Smooth muscle cell (in vitro differentiated cells): Measurements from ENCODE around the gene LARGE1. TPM values are rescaled to one million over a fixed set of nuclear protein-coding genes. Genes with fewer than 3 reads are reported as not detected.

Experiments
- DNase-seq: peaks from one replicate; lab custom pipeline; 2025; ENCODE audit not compliant: unreplicated experiment; lab: John Stamatoyannopoulos, UW
- H2AFZ ChIP-seq: fragments of 200-600 bp; sonication (generic); 2 replicates; pipeline ENCODE4 v1.6.0; 2016; ENCODE audit warnings: antibody characterized with exemption, low read depth, mild to moderate bottlenecking
- H3F3A ChIP-seq: fragments of 200-600 bp; sonication (generic); 2 replicates; pipeline ENCODE4 v1.6.0; 2017; ENCODE audit warnings: antibody characterized with exemption, low read depth
- H3K27ac ChIP-seq: fragments of 200-600 bp; sonication (generic); 2 replicates; pipeline ENCODE4 v1.5.1; 2016; ENCODE audit warnings: low read depth, mild to moderate bottlenecking
- H3K27me3 ChIP-seq: fragments of 200-600 bp; sonication (generic); 2 replicates; pipeline ENCODE4 v1.6.1; 2016; ENCODE audit warnings: low read depth, mild to moderate bottlenecking
- H3K36me3 ChIP-seq: fragments of 200-600 bp; sonication (generic); 2 replicates; pipeline ENCODE4 v1.5.1; 2016; ENCODE audit warnings: low read depth
- H3K4me1 ChIP-seq: fragments of 200-600 bp; sonication (generic); 2 replicates; pipeline ENCODE4 v1.5.1; 2016; ENCODE audit warnings: low read depth
- H3K4me2 ChIP-seq: fragments of 200-600 bp; sonication (generic); 2 replicates; pipeline ENCODE4 v1.6.0; 2016; ENCODE audit warnings: mild to moderate bottlenecking
- H3K4me3 ChIP-seq: fragments of 200-600 bp; sonication (generic); 2 replicates; pipeline ENCODE4 v1.5.1; 2016; ENCODE audit warnings: mild to moderate bottlenecking
- H3K79me2 ChIP-seq: fragments of 200-600 bp; sonication (generic); 2 replicates; pipeline ENCODE4 v1.6.0; 2016; ENCODE audit warnings: low read depth, mild to moderate bottlenecking
- H3K9ac ChIP-seq: fragments of 200-600 bp; sonication (generic); 2 replicates; pipeline ENCODE4 v1.6.0; 2016; ENCODE audit warnings: low read depth
- H3K9me3 ChIP-seq: fragments of 200-600 bp; sonication (generic); replicated peaks from 2 replicates; pipeline ENCODE4 v1.5.1; 2016; ENCODE audit warnings: low read depth
- H4K20me1 ChIP-seq: fragments of 200-600 bp; sonication (generic); 2 replicates; pipeline ENCODE4 v1.6.0; 2016; ENCODE audit warnings: low read depth
- CTCF ChIP-seq: fragments of 200-600 bp; sonication (generic); IDR thresholded peaks from 2 replicates; pipeline ENCODE4 v1.5.1; 2017; ENCODE audit warnings: borderline replicate concordance, mild to moderate bottlenecking, antibody characterized with exemption; ENCODE audit not compliant: insufficient read depth, poor library complexity, severe bottlenecking
- WGBS: methylation state at CpG from one replicate; pipeline ENCODE4 v1.1.7; 2016; ENCODE audit warnings: low lambda C conversion rate; 5-methylcytosine and 5-hydroxymethylcytosine counted together
- polyA plus RNA-seq: library from polyadenylated mRNA; unstranded; fragments of >200 nt; fragmentation: Nextera tagmentation; extraction: Ambion mirVana; gene quantifications from 2 replicates; pipeline ENCODE4 v1.2.1, GENCODE V29; 2016
- total RNA-seq: library from RNA; depleted of rRNA; stranded (reverse); fragments of >200 nt; gene quantifications from 2 replicates; pipeline ENCODE4 v1.2.3, GENCODE V29; 2014

Gene LARGE1
- total and polyA plus RNA-seq, 2 experiments from 2014 or later = 11.9 to 18.0 TPM

DNA sequence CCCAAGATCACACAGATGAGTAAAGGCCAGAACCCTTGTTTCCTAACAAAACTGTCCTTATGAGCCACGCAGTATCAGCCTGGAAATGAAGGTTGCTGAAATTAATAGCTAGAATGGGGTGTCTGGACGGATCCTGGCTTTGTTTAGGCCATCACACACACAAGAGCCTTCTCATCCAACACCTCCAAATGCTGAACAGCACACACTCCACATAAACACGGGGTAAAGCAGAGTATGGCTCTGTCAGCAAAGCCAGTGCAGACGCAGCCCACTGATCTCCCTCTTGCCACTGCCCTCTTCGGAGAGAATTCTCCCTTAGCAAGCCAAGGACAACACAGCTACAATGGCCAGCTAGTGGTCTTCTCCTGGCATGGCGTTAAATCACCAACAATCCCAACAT is 469.5 kb downstream of the LARGE1 start:
- no peaks in the 10 kb centered on the region for H3K4me1 ChIP-seq
- no peak overlapping the region for H3K4me2 ChIP-seq
- no peak overlapping the region for H3K9ac ChIP-seq
- no peaks in the 10 kb centered on the region for H3K79me2 ChIP-seq
- no peak overlapping the region for H3K4me3 ChIP-seq
- H4K20me1 ChIP-seq = no peaks in the 10 kb centered on the region
- H3K27me3 ChIP-seq = no peaks in the 10 kb centered on the region
- H3K36me3 ChIP-seq = no peaks in the 10 kb centered on the region
- H3K27ac ChIP-seq = no peak overlapping the region
- TF ChIP-seq CTCF = no peak
- H3F3A ChIP-seq = no peaks in the 10 kb centered on the region
- no peak overlapping the region for H2AFZ ChIP-seq
- WGBS = 97% methylated on average over 6 of the region's 6 CpGs
- H3K9me3 ChIP-seq = no peaks in the 10 kb centered on the region
- DNase-seq = no peak

- Histone ChIP-seq H3K4me1 (no peaks in the 10 kb centered on the region), H3K4me2 (no peak overlapping the region), H3K9me3 (no peaks in the 10 kb centered on the region), H2AFZ (no peak overlapping the region), H3F3A (no peaks in the 10 kb centered on the region), H3K27ac (no peak overlapping the region), H3K9ac (no peak overlapping the region), H3K36me3 (no peaks in the 10 kb centered on the region), H3K27me3 (no peaks in the 10 kb centered on the region), H4K20me1 (no peaks in the 10 kb centered on the region), H3K4me3 (no peak overlapping the region), H3K79me2 (no peaks in the 10 kb centered on the region)
- no peak for TF ChIP-seq CTCF
- 96% methylated on average over 5 of the region's 5 CpGs for WGBS
- DNase-seq = no peak
These were observed 472.5 kb downstream of the LARGE1 start for GRCh38 chr22:33447733-33448132.

- no peaks in the 10 kb centered on the region for H3K27me3 ChIP-seq
- H3K4me1 ChIP-seq = no peaks in the 10 kb centered on the region
- no peak overlapping the region for H3K4me2 ChIP-seq
- no peak overlapping the region for H2AFZ ChIP-seq
- H3K27ac ChIP-seq = no peak overlapping the region
- H3K9ac ChIP-seq = no peak overlapping the region
- H3F3A ChIP-seq = no peaks in the 10 kb centered on the region
- no peaks in the 10 kb centered on the region for H3K9me3 ChIP-seq
- no peak for TF ChIP-seq CTCF
- no peak overlapping the region for H3K4me3 ChIP-seq
- 98% methylated on average over 6 of the region's 6 CpGs for WGBS
- no peak for DNase-seq
- H3K36me3 ChIP-seq = no peaks in the 10 kb centered on the region
- no peaks in the 10 kb centered on the region for H3K79me2 ChIP-seq
- H4K20me1 ChIP-seq = peaks cover 3% of the 10 kb centered on the region
These were observed 476.6 kb downstream of the LARGE1 start for GRCh38 chr22:33443683-33444082.

- Histone ChIP-seq H3K9ac (no peak overlapping the region), H3K9me3 (no peaks in the 10 kb centered on the region), H3K27me3 (no peaks in the 10 kb centered on the region), H3K4me3 (no peak overlapping the region), H3K4me1 (no peaks in the 10 kb centered on the region), H3K27ac (no peak overlapping the region), H3F3A (no peaks in the 10 kb centered on the region), H2AFZ (no peak overlapping the region), H4K20me1 (peaks cover 3% of the 10 kb centered on the region), H3K4me2 (no peak overlapping the region), H3K36me3 (no peaks in the 10 kb centered on the region), H3K79me2 (no peaks in the 10 kb centered on the region)
- WGBS = 93% methylated on average over 4 of the region's 4 CpGs
- DNase-seq = no peak
- TF ChIP-seq CTCF = no peak
These were observed 479.5 kb downstream of the LARGE1 start for GRCh38 chr22:33440756-33441155.
